Gastroesophageal sphincter (tissue), 3 donors: ENCODE measurements around the gene NKX2-8.

Experiments
- EP300 ChIP-seq: sonication (generic); formaldehyde crosslinking; IDR thresholded peaks from one replicate; pipeline ENCODE4 v1.6.1; 2017; ENCODE audit warnings: antibody characterized with exemption, mild to moderate bottlenecking
- POLR2AphosphoS5 ChIP-seq: sonication (generic); formaldehyde crosslinking; IDR thresholded peaks from one replicate; pipeline ENCODE4 v1.6.1; 2017; ENCODE audit warnings: antibody characterized with exemption
- TF ChIP-seq, protein P1 (sequence below), 4 experiments: fragments of 200-600 bp in 2 of 4; fragments of 450-650 bp in 2 of 4; sonication (generic) in 1 of 4; IDR thresholded peaks; one replicate each; pipeline ENCODE4 v1.5.1; 2017 to 2019; ENCODE audit warnings: antibody characterized with exemption in 4 of 4, mild to moderate bottlenecking in 2 of 4, moderate library complexity in 2 of 4

GRCh38 chr14:36580856-36581831, 1.3 kb downstream of the NKX2-8 start:
- no peak for TF ChIP-seq EP300
- TF ChIP-seq, protein P1, sequence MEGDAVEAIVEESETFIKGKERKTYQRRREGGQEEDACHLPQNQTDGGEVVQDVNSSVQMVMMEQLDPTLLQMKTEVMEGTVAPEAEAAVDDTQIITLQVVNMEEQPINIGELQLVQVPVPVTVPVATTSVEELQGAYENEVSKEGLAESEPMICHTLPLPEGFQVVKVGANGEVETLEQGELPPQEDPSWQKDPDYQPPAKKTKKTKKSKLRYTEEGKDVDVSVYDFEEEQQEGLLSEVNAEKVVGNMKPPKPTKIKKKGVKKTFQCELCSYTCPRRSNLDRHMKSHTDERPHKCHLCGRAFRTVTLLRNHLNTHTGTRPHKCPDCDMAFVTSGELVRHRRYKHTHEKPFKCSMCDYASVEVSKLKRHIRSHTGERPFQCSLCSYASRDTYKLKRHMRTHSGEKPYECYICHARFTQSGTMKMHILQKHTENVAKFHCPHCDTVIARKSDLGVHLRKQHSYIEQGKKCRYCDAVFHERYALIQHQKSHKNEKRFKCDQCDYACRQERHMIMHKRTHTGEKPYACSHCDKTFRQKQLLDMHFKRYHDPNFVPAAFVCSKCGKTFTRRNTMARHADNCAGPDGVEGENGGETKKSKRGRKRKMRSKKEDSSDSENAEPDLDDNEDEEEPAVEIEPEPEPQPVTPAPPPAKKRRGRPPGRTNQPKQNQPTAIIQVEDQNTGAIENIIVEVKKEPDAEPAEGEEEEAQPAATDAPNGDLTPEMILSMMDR (IDR thresholded peaks at IDR 0.05) = no peak
- TF ChIP-seq POLR2AphosphoS5 = no peak
